ENCODE measurements around the gene SNAPIN.
A peak's percentile ranks its signal among the peaks of the same experiment; 100 is the strongest.

The SNAPIN gene

DNA sequence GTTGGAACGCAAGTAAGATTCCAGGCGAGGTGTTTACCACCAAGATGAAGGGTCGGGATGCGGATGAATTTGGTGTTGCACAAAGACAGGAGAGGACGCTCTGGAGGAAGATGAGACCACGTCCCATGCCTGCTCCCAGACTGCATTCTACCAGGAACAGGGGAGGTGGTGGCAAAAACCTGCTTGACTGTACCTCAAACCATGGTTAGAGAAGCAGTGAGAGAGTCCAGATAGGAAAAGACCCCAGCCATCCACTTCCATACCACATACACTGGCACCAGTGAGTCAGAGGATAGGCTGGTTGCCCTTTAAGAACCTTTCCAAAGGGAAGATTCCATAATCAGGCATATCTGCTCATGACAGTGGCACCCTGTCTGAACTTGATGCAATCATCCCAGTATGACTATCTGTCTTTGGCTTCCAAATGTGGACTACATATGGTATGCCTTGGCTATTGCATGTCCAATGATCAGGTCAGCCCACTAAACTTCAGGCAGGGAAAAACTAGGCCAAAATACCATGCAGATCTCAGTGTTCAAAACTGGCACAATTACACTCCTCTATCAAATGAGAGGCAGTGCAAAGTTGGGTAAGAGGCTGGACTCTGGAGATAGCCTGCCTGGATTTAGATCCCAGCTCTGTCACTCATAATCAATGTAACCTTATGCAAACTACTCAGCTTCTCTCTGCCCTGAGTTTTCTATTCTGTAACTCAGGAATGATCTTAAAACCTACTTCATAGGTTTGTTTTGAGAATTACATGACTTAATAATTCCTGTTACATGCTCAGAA, 40.6 kb downstream of the SNAPIN start:
- no peaks in the 10 kb centered on the region for H3K27me3 ChIP-seq (ENCODE audit: control insufficient read depth in 3 of 3, insufficient read depth in 3 of 3, low read depth in 1 of 3, low read length in 3 of 3)
- H3K9me3 ChIP-seq (replicated peaks in 1 of 2; ENCODE audit: control insufficient read depth in 2 of 2, insufficient read depth in 1 of 2, low read depth in 1 of 2, low read length in 2 of 2): no peaks in the 10 kb centered on the region
- no peak overlapping the region for H2BK15ac ChIP-seq (ENCODE audit: low read length)
- no peak overlapping the region for H3K14ac ChIP-seq (ENCODE audit: low read length)
- H4K8ac ChIP-seq (ENCODE audit: low read depth, low read length): no peak overlapping the region
- no peak overlapping the region for H3K23ac ChIP-seq (ENCODE audit: low read depth, low read length, poor library complexity)
- no peak overlapping the region for H4K91ac ChIP-seq (ENCODE audit: low read depth, low read length, poor library complexity)
- no peak for DNase-seq (ENCODE audit: low spot score)
- no peak overlapping the region for H2BK12ac ChIP-seq (ENCODE audit: low read length)
- no peak overlapping the region for H2AK5ac ChIP-seq (ENCODE audit: low read depth, low read length)
- no peak overlapping the region for H3K4me3 ChIP-seq (ENCODE audit: low read length in 2 of 2)
- H3K4ac ChIP-seq (ENCODE audit: low read length): no peak overlapping the region
- no peak overlapping the region for H3K4me2 ChIP-seq (ENCODE audit: insufficient read depth, low read length, poor library complexity, severe bottlenecking)
- no peaks in the 10 kb centered on the region for H3K36me3 ChIP-seq (replicated peaks in 1 of 2; ENCODE audit: control insufficient read depth in 2 of 2, insufficient read depth in 2 of 2, low read length in 2 of 2)
- no peak overlapping the region for H3K9ac ChIP-seq (ENCODE audit: low read depth, low read length, poor library complexity)
- no peak overlapping the region for H3K18ac ChIP-seq (ENCODE audit: low read length)
- no peaks in the 10 kb centered on the region for H3K79me1 ChIP-seq (ENCODE audit: low read depth, low read length)
- no CpG with 5 or more reads among the region's 6 CpGs for WGBS, 2 donors (ENCODE audit: extremely low coverage in 2 of 2, insufficient read length in 2 of 2, insufficient replicate concordance in 1 of 2)
- H2AFZ ChIP-seq (ENCODE audit: low read length): peak overlapping the region; percentile 26
- H2BK5ac ChIP-seq (ENCODE audit: low read length): no peak overlapping the region
- H3K27ac ChIP-seq (replicated peaks; ENCODE audit: low read length): no peak overlapping the region
- no peak overlapping the region for H2BK120ac ChIP-seq (ENCODE audit: low read depth, low read length)
- H3K4me1 ChIP-seq (ENCODE audit: control insufficient read depth in 2 of 2, insufficient read depth in 1 of 2, low read depth in 1 of 2, low read length in 2 of 2): peaks cover 11 to 17% of the 10 kb centered on the region in 2 donors

DNA sequence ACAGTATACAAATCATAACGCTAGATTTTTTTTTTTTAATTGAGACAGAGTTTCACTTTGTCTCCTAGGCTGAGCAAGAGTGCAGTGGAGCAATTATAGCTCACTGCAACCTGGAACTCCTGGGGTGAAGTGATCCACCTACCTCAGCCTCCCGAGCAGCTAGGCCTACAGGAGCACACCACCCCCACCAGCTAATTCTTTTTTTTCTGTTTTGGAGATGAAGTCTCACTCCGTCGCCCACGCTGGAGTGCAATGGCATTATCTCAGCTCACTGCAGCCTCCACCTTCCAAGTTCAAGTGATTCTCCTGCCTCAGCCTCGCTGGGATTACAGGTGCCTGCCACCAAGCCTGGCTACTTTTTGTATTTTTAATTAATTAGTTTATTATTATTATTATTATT, 41.3 kb downstream of the SNAPIN start:
- WGBS, 2 donors (ENCODE audit: extremely low coverage in 2 of 2, insufficient read length in 2 of 2, insufficient replicate concordance in 1 of 2): no CpG with 5 or more reads among the region's 6 CpGs
- no peak overlapping the region for H2BK5ac ChIP-seq (ENCODE audit: low read length)

DNA sequence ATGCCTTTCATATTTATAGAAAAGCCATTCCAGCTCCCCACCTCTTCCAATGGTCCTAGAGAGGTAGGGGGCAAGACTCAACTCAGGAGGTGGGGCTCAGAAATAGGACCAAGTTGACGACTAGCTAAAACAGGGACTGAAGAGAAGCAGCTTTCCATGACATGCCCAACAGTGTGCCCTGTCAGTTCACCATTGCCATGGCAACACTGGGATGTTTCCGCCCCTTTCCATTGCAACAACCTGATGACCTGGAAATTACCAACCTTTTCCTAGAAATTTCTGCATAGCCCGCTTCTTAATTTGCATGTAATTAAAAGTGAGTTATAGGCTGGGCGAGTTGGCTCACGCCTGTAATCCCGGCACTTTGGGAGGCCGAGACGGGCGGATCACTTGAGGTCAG, 47.0 kb downstream of the SNAPIN start:
- Histone ChIP-seq H3K79me1 (ENCODE audit: low read depth, low read length) (no peaks in the 10 kb centered on the region), H3K27ac (replicated peaks; ENCODE audit: low read length) (no peak overlapping the region), H3K4me1 (ENCODE audit: control insufficient read depth in 2 of 2, insufficient read depth in 1 of 2, low read depth in 1 of 2, low read length in 2 of 2) (no peaks in the 10 kb centered on the region), H2BK12ac (ENCODE audit: low read length) (no peak overlapping the region), H3K36me3 (replicated peaks in 1 of 2; ENCODE audit: control insufficient read depth in 2 of 2, insufficient read depth in 2 of 2, low read length in 2 of 2) (no peaks in the 10 kb centered on the region), H3K23ac (ENCODE audit: low read depth, low read length, poor library complexity) (no peak overlapping the region), H2BK15ac (ENCODE audit: low read length) (no peak overlapping the region), H2BK5ac (ENCODE audit: low read length) (no peak overlapping the region), H4K8ac (ENCODE audit: low read depth, low read length) (no peak overlapping the region), H4K91ac (ENCODE audit: low read depth, low read length, poor library complexity) (no peak overlapping the region), H3K4me2 (ENCODE audit: insufficient read depth, low read length, poor library complexity, severe bottlenecking) (no peak overlapping the region), H3K4ac (ENCODE audit: low read length) (no peak overlapping the region), H3K9me3 (replicated peaks in 1 of 2; ENCODE audit: control insufficient read depth in 2 of 2, insufficient read depth in 1 of 2, low read depth in 1 of 2, low read length in 2 of 2) (no peaks in the 10 kb centered on the region), H2BK120ac (ENCODE audit: low read depth, low read length) (no peak overlapping the region), H3K14ac (ENCODE audit: low read length) (no peak overlapping the region), H3K18ac (ENCODE audit: low read length) (no peak overlapping the region), H3K4me3 (ENCODE audit: low read length in 2 of 2) (no peak overlapping the region), H3K9ac (ENCODE audit: low read depth, low read length, poor library complexity) (no peak overlapping the region), H2AFZ (ENCODE audit: low read length) (no peak overlapping the region), H2AK5ac (ENCODE audit: low read depth, low read length) (no peak overlapping the region), H3K27me3 (ENCODE audit: control insufficient read depth in 3 of 3, insufficient read depth in 3 of 3, low read depth in 1 of 3, low read length in 3 of 3) (no peaks in the 10 kb centered on the region)
- WGBS, 2 donors (ENCODE audit: extremely low coverage in 2 of 2, insufficient read length in 2 of 2, insufficient replicate concordance in 1 of 2): no CpG with 5 or more reads among the region's 9 CpGs
- DNase-seq (ENCODE audit: low spot score): no peak

More for the DNA sequence above, 41.3 kb downstream of the SNAPIN start:
- H3K23ac ChIP-seq (ENCODE audit: low read depth, low read length, poor library complexity): no peak overlapping the region
- H3K18ac ChIP-seq (ENCODE audit: low read length): no peak overlapping the region
- H4K8ac ChIP-seq (ENCODE audit: low read depth, low read length): no peak overlapping the region
- no peak overlapping the region for H2AK5ac ChIP-seq (ENCODE audit: low read depth, low read length)
- no peak overlapping the region for H4K91ac ChIP-seq (ENCODE audit: low read depth, low read length, poor library complexity)
- H3K9me3 ChIP-seq (replicated peaks in 1 of 2; ENCODE audit: control insufficient read depth in 2 of 2, insufficient read depth in 1 of 2, low read depth in 1 of 2, low read length in 2 of 2): no peaks in the 10 kb centered on the region
- no peaks in the 10 kb centered on the region for H3K36me3 ChIP-seq (replicated peaks in 1 of 2; ENCODE audit: control insufficient read depth in 2 of 2, insufficient read depth in 2 of 2, low read length in 2 of 2)
- no peak overlapping the region for H3K14ac ChIP-seq (ENCODE audit: low read length)
- no peaks in the 10 kb centered on the region for H3K79me1 ChIP-seq (ENCODE audit: low read depth, low read length)
- no peak overlapping the region for H2BK15ac ChIP-seq (ENCODE audit: low read length)
- H2BK12ac ChIP-seq (ENCODE audit: low read length): no peak overlapping the region
- no peak overlapping the region for H3K27ac ChIP-seq (replicated peaks; ENCODE audit: low read length)
- no peak overlapping the region for H2AFZ ChIP-seq (ENCODE audit: low read length)
- H3K27me3 ChIP-seq (ENCODE audit: control insufficient read depth in 3 of 3, insufficient read depth in 3 of 3, low read depth in 1 of 3, low read length in 3 of 3): no peaks in the 10 kb centered on the region
- DNase-seq (ENCODE audit: low spot score): no peak
- no peak overlapping the region for H3K4me3 ChIP-seq (ENCODE audit: low read length in 2 of 2)
- no peak overlapping the region for H3K4ac ChIP-seq (ENCODE audit: low read length)
- no peak overlapping the region for H3K4me2 ChIP-seq (ENCODE audit: insufficient read depth, low read length, poor library complexity, severe bottlenecking)
- H2BK120ac ChIP-seq (ENCODE audit: low read depth, low read length): no peak overlapping the region
- no peak overlapping the region for H3K9ac ChIP-seq (ENCODE audit: low read depth, low read length, poor library complexity)
- peaks cover 11 to 17% of the 10 kb centered on the region in 2 donors for H3K4me1 ChIP-seq (ENCODE audit: control insufficient read depth in 2 of 2, insufficient read depth in 1 of 2, low read depth in 1 of 2, low read length in 2 of 2)

DNA sequence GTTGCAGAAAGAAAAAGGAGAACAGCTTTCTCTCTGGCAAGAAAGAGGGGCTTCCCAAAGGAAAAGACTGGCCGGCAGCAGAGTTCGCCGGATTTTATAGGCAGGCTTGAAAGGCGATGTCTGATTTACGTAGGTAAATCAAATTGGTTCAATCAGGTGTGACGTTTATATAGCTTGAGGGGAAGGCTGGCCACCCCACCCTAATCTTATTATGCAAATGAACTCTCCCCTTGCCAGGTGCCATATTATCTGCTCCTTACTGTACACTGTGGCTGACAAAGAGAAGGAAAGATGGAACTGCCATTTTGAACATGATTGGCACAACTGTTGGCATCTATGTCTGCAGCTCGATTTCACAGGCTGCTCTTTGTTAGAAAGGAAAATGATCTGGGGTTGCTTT, 52.5 kb downstream of the SNAPIN start:
- no peaks in the 10 kb centered on the region for H3K4me1 ChIP-seq (ENCODE audit: control insufficient read depth in 2 of 2, insufficient read depth in 1 of 2, low read depth in 1 of 2, low read length in 2 of 2)
- no peak overlapping the region for H3K27ac ChIP-seq (replicated peaks; ENCODE audit: low read length)
- no peak overlapping the region for H3K23ac ChIP-seq (ENCODE audit: low read depth, low read length, poor library complexity)
- no peak for DNase-seq (ENCODE audit: low spot score)
- no peaks in the 10 kb centered on the region for H3K27me3 ChIP-seq (ENCODE audit: control insufficient read depth in 3 of 3, insufficient read depth in 3 of 3, low read depth in 1 of 3, low read length in 3 of 3)
- H3K4me2 ChIP-seq (ENCODE audit: insufficient read depth, low read length, poor library complexity, severe bottlenecking): no peak overlapping the region
- no peak overlapping the region for H3K4ac ChIP-seq (ENCODE audit: low read length)
- H2AFZ ChIP-seq (ENCODE audit: low read length): peak overlapping the region; percentile 7
- no CpG with 5 or more reads among the region's 7 CpGs for WGBS, 2 donors (ENCODE audit: extremely low coverage in 2 of 2, insufficient read length in 2 of 2, insufficient replicate concordance in 1 of 2)
- H3K18ac ChIP-seq (ENCODE audit: low read length): no peak overlapping the region
- no peak overlapping the region for H2BK5ac ChIP-seq (ENCODE audit: low read length)
- no peaks in the 10 kb centered on the region for H3K79me1 ChIP-seq (ENCODE audit: low read depth, low read length)
- H3K4me3 ChIP-seq (ENCODE audit: low read length in 2 of 2): no peak overlapping the region
- H2AK5ac ChIP-seq (ENCODE audit: low read depth, low read length): no peak overlapping the region
- no peak overlapping the region for H3K14ac ChIP-seq (ENCODE audit: low read length)
- H2BK15ac ChIP-seq (ENCODE audit: low read length): no peak overlapping the region
- H3K36me3 ChIP-seq (replicated peaks in 1 of 2; ENCODE audit: control insufficient read depth in 2 of 2, insufficient read depth in 2 of 2, low read length in 2 of 2): no peaks in the 10 kb centered on the region
- no peak overlapping the region for H4K91ac ChIP-seq (ENCODE audit: low read depth, low read length, poor library complexity)
- H2BK12ac ChIP-seq (ENCODE audit: low read length): no peak overlapping the region
- no peaks in the 10 kb centered on the region for H3K9me3 ChIP-seq (replicated peaks in 1 of 2; ENCODE audit: control insufficient read depth in 2 of 2, insufficient read depth in 1 of 2, low read depth in 1 of 2, low read length in 2 of 2)
- H3K9ac ChIP-seq (ENCODE audit: low read depth, low read length, poor library complexity): no peak overlapping the region
- H2BK120ac ChIP-seq (ENCODE audit: low read depth, low read length): no peak overlapping the region
- H4K8ac ChIP-seq (ENCODE audit: low read depth, low read length): no peak overlapping the region

Data from neuronal stem cell (in vitro differentiated cells).